KBM-7 (cell line): ENCODE data around the gene UBXN7.
A peak's percentile ranks its signal among the peaks of the same experiment; 100 is the strongest.
"Not testable (repeated sequence)": the region's sequence is repeated elsewhere in the genome, so short reads cannot be mapped to it uniquely, and the experiment has no call there.

ENCODE experiments used
- DNase-seq: peaks from one replicate; pipeline ENCODE4 v3.0.0-alpha.2; 2015
- in situ Hi-C: fragments of 300-500 bp; cut with MboI; formaldehyde crosslinking; loops from 2 replicates; pipeline ENCODE4 v1.14.3; 2020; ENCODE audit warnings: low sequenced_read_pairs, low pct_unique_long_range_greater_than_20kb, mixed read lengths

UBXN7 gene

GRCh38 chr3:196334982-196335381 is 97.2 kb downstream of the UBXN7 start:
- in situ Hi-C loops: no loop called here
- no peak for DNase-seq

GRCh38 chr3:196332168-196332567 is 100.1 kb downstream of the UBXN7 start:
- in situ Hi-C loops: no loop called here
- DNase-seq: no peak

- in situ Hi-C loops: no loop called here
- no peak for DNase-seq
These were observed 104.8 kb downstream of the UBXN7 start for GRCh38 chr3:196327405-196327804.

GRCh38 chr3:196326936-196327335 is 105.3 kb downstream of the UBXN7 start:
- in situ Hi-C loops: no loop called here
- no peak for DNase-seq

GRCh38 chr3:196323691-196324090 is 108.5 kb downstream of the UBXN7 start:
- no peak for DNase-seq
- in situ Hi-C loops: no loop called here

- DNase-seq: no peak
- in situ Hi-C loops: no loop called here
These were observed 109.2 kb downstream of the UBXN7 start for GRCh38 chr3:196323016-196323415.

- in situ Hi-C loops: no loop called here
- peak; percentile 72 for DNase-seq
These were observed 111.1 kb downstream of the UBXN7 start for GRCh38 chr3:196321162-196321561.

GRCh38 chr3:196320137-196320536 is 112.1 kb downstream of the UBXN7 start:
- DNase-seq: peak; percentile 47
- in situ Hi-C loops: no loop called here

GRCh38 chr3:196317687-196318467 is 114.3 kb downstream of the UBXN7 start, which contains the start of gene DYNLT2B:
Gene DYNLT2B, minus strand, starts transcription at chr3:196318240. Its CDS starts 88 bp downstream, at chr3:196318152.
- DNase-seq: peak; percentile 92
- in situ Hi-C loops: no loop called here

GRCh38 chr3:196316799-196317686 is 115.2 kb downstream of the UBXN7 start:
- DNase-seq, in situ Hi-C loops: not testable (repeated sequence)

- no peak for DNase-seq
- in situ Hi-C loops: no loop called here
These were observed 116.4 kb downstream of the UBXN7 start for GRCh38 chr3:196315821-196316220.

GRCh38 chr3:196314597-196314996 is 117.6 kb downstream of the UBXN7 start:
- in situ Hi-C loops: no loop called here
- no peak for DNase-seq

- in situ Hi-C loops, DNase-seq: not testable (repeated sequence)
These were observed 118.1 kb downstream of the UBXN7 start for GRCh38 chr3:196314086-196314485.

- DNase-seq, in situ Hi-C loops: not testable (repeated sequence)
These were observed 129.3 kb downstream of the UBXN7 start for GRCh38 chr3:196302960-196303359.

GRCh38 chr3:196302551-196302950 is 129.7 kb downstream of the UBXN7 start:
- DNase-seq, in situ Hi-C loops: not testable (repeated sequence)

- in situ Hi-C loops: no loop called here
- no peak for DNase-seq
These were observed 133.7 kb downstream of the UBXN7 start for GRCh38 chr3:196298521-196298920.
